EH (cell line): ENCODE results near the gene SCARF2.
A peak's percentile ranks its signal among the peaks of the same experiment; 100 is the strongest.
"Not testable (repeated sequence)": the region's sequence is repeated elsewhere in the genome, so short reads cannot be mapped to it uniquely, and the experiment has no call there.

ENCODE experiments used
- DNase-seq: peaks from one replicate; pipeline ENCODE4 v3.0.0-alpha.2; 2015; ENCODE audit warnings: low read depth

The SCARF2 gene

GRCh38 chr22:20413217-20414058, 24.2 kb downstream of the SCARF2 start:
- no peak for DNase-seq

- no peak for DNase-seq
Measured at GRCh38 chr22:20412474-20413216, 25.0 kb downstream of the SCARF2 start.

GRCh38 chr22:20409385-20409784, 28.2 kb downstream of the SCARF2 start:
- not testable (repeated sequence) for DNase-seq

GRCh38 chr22:20408891-20409290, 28.7 kb downstream of the SCARF2 start:
- DNase-seq = no peak

GRCh38 chr22:20407829-20408228, 29.8 kb downstream of the SCARF2 start:
- no peak for DNase-seq

DNA sequence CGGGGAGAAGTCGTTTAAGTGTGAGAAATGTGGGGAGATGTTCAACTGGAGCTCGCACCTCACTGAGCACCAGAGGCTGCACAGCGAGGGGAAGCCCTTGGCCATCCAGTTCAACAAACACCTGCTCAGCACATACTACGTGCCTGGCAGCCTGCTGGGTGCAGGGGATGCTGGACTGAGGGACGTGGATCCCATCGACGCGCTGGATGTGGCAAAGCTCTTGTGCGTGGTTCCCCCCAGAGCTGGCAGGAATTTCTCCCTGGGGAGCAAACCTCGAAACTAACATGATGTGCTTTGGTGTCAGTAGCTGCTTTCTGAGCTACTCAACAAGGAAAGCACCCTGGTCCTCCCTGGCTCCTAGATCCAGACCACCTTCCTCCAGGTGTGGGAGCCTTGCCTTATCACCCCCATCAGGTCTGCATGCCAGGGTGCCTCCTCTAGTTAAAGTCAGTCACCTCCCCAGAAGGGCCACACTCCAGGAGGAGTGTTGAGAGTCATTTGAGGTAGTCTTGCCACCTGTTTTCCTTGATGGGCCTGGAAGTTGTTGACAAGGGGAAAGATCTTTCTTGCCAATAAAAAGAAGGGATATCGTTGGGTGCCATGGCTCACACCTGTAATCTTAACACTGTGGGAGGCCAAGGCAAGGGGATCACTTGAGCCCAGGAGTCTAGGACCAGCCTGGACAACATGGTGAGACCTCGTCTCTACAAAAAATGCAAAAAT, 30.8 kb downstream of the SCARF2 start:
- DNase-seq = no peak

DNA sequence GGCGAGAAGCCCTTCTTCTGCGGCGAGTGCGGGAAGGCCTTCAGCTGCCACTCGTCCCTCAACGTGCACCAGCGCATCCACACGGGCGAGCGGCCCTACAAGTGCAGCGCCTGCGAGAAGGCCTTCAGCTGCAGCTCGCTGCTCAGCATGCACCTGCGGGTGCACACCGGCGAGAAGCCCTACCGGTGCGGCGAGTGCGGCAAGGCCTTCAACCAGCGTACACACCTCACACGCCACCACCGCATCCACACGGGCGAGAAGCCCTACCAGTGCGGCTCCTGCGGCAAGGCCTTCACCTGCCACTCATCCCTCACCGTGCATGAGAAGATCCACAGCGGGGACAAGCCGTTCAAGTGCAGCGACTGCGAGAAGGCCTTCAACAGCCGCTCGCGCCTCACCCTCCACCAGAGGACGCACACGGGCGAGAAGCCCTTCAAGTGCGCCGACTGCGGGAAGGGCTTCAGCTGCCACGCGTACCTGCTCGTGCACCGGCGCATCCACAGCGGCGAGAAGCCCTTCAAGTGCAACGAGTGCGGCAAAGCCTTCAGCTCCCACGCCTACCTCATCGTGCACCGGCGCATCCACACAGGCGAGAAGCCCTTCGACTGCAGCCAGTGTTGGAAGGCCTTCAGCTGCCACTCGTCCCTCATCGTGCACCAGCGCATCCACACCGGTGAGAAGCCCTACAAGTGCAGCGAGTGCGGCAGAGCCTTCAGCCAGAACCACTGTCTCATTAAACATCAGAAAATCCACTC, 31.5 kb downstream of the SCARF2 start:
- DNase-seq = no peak

DNA sequence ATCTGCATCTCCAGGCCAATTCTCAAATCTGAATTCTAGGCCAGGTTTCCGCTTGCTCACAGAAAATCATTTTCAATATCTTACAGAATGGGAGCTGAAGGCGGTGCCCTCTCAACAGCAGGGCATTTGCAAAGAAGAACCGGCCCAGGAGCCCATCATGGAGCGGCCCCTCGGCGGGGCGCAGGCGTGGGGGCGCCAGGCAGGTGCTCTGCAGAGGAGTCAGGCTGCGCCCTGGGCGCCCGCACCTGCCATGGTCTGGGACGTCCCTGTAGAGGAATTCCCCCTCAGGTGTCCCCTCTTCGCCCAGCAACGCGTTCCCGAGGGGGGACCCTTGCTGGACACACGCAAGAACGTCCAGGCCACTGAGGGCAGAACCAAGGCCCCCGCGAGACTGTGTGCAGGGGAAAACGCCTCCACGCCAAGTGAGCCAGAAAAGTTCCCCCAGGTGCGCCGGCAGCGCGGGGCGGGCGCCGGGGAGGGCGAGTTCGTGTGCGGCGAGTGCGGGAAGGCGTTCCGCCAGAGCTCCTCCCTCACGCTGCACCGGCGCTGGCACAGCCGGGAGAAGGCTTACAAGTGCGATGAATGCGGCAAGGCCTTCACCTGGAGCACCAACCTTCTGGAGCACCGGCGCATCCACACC, 32.2 kb downstream of the SCARF2 start:
- no peak for DNase-seq

GRCh38 chr22:20404881-20405280, 32.7 kb downstream of the SCARF2 start:
- DNase-seq = no peak

GRCh38 chr22:20403779-20404140, 33.9 kb downstream of the SCARF2 start:
- DNase-seq = no peak

DNA sequence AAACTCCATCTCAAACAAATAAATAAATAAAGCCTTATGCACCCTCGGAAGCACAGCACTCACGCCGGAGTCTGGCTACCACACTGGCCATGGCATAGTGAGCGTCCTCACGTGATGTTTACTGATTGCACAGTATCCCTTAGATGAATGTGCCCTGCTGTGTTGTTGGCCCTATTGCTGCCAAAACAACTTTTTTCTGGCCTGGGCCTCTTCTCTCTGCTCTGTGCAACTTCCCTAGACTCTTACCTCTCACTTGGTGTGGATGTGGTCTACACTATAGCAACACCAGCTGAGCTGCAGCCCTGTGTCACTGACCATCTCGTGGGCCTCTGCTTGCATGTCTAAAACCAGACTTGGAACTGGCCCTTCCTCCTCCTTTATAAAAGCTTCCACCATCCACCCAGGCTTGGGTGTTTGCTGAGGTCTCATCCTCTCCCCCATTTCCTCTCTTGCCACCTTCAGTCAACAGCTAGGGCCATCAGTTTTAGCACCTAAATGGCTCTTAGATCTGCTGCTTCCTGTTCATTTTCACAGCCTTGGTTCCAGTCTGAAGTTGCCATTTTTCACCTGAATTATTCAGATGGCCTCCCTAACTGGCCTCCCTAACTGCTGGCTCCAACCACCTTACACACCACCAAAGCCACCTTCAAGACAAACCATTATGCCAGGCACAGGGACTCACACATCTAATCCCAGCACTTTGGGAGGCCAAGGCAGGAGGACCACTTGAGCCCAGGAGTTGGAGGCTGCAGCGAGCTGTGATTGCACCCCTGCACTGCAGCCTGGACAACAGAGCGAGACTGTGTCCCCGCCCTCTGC, 34.5 kb downstream of the SCARF2 start:
- no peak for DNase-seq

- no peak for DNase-seq
Measured at GRCh38 chr22:20401376-20402014, 36.1 kb downstream of the SCARF2 start.

GRCh38 chr22:20400606-20401375, 36.8 kb downstream of the SCARF2 start:
- DNase-seq = no peak

DNA sequence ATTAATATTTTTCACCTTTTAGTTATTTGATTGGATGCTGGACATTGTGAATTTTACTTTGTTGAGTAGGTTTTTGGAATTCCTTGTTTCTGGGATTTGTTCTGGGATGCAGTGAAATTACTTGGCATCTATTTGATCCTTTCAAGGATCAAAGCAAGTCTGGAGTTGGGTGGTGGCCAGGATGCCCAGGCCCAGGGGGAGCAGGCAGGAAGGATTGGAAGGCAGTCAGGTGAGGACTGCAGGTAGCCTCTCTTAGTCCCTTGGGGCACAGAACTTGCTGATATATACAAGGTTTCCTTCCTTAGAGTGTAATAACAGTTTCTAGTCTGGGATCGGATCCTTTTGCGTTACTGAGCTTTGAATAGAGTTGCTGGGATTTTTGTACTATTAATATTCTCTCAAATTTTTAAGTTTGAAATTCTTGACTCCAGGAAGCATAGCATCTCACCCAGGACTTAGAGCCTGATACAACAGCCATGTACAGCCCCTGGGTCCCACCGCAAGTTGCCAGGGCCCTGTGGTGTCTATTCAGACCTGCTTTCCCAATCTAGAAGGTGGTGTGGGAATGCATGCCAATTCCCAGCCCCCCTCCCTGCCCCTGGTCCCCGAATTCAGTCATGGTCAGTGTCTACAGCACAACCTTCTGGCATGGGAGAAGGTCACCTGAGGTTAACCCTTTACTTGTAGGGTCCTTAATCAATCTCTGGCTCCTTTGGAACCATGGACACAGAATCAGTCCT, 37.6 kb downstream of the SCARF2 start:
- no peak for DNase-seq

DNA sequence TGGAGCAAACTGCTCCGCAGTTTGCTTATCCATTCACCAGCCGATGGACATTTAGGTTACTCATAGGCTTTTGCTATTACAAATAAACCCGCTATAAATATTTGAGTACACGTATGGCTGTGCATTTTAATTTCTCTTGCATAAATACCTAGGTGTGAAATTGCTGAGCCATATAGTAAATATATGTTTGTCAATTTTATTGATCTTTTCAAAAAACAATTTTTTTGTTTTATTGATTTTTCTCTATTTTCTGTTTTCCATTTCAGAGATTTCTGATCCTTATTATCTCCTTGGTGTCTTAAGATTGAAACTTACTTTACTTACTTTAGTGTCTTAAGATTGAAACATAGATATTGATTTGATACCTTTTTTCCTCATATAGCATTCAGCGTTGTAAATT, 39.2 kb downstream of the SCARF2 start:
- DNase-seq = no peak

DNA sequence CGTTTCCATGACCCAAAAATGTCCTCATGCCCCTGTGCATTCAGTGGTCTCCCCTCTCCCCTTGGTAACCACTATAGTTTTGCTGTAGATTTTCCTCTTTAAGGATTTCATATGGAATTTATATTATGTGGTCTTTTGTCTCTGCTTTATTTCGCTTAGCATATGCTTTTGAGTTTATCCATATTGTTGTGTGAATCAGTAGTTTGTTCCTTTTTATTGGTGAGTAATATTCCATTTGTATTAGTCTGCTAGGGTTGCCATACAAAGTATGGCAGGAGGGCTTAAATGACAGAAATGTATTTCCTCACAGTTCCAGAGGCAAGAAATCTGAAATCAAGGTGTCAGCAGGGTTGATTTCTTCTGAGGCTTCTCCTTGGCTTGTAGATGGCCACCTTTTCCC, 40.1 kb downstream of the SCARF2 start:
- no peak for DNase-seq

GRCh38 chr22:20396639-20397038, 41.0 kb downstream of the SCARF2 start:
- peak; percentile 18 for DNase-seq

- no peak for DNase-seq
Measured at GRCh38 chr22:20395907-20396287, 41.7 kb downstream of the SCARF2 start.
